Left lung (tissue), 10 donors: ENCODE data around the gene LRIG2. TPM values are rescaled to one million over a fixed set of nuclear protein-coding genes. Genes with fewer than 3 reads are reported as not detected.
"Not testable (repeated sequence)": the region's sequence is repeated elsewhere in the genome, so short reads cannot be mapped to it uniquely, and the experiment has no call there.

Experiments
- ATAC-seq: fragments of 200-7000 bp; cut with Tn5 transposase; one replicate; pipeline ENCODE4 v1.9.1; 2020; ENCODE audit warnings: moderate library complexity
- DNase-seq, 4 donors: peaks; one replicate each; pipeline ENCODE4 v3.0.0-alpha.2; 2013 to 2020
- H3K27ac ChIP-seq, 2 donors: fragments of 200-600 bp; sonication (generic) in 1 of 2; one replicate each; pipeline versions ENCODE4 v1.5.0 to v1.8.0; 2020 to 2021
- H3K27me3 ChIP-seq, 2 donors: fragments of 200-600 bp; sonication (generic) in 1 of 2; one replicate each; pipeline versions ENCODE4 v1.5.0 to v1.8.0; 2020 to 2021
- H3K36me3 ChIP-seq, 2 donors: fragments of 200-600 bp; sonication (generic) in 1 of 2; one replicate each; pipeline versions ENCODE4 v1.5.0 to v1.8.0; 2020 to 2021
- H3K4me1 ChIP-seq, 2 donors: fragments of 200-600 bp; one replicate each; pipeline ENCODE4 v1.8.0; 2021
- H3K4me3 ChIP-seq, 2 donors: fragments of 200-600 bp; sonication (generic) in 1 of 2; one replicate each; pipeline versions ENCODE4 v1.5.0 to v1.8.0; 2020 to 2021; ENCODE audit warnings: mild to moderate bottlenecking in 1 of 2
- H3K9me3 ChIP-seq, 2 donors: fragments of 200-600 bp; sonication (generic) in 1 of 2; one replicate each; pipeline versions ENCODE4 v1.5.0 to v1.8.0; 2020 to 2021
- CTCF ChIP-seq, 2 donors: fragments of 200-600 bp; sonication (generic) in 1 of 2; IDR thresholded peaks; one replicate each; pipeline versions ENCODE4 v1.5.0 to v1.8.0; 2021; ENCODE audit warnings: antibody characterized with exemption in 2 of 2
- intact Hi-C, 2 donors: fragments of 100-400 bp; cut with DNase I; formaldehyde crosslinking; loops; one replicate each; pipeline versions ENCODE4 v1.11.2 to v1.14.2; 2022
- polyA plus RNA-seq, 6 donors: library from polyadenylated mRNA; unstranded; fragments of 120-200 nt; gene quantifications; one replicate each; pipeline ENCODE4 v1.2.1, GENCODE V29; 2013; ENCODE audit not compliant: insufficient read length in 6 of 6
- total RNA-seq, 2 donors: library from RNA; stranded (reverse); fragmentation: NEBNext Ultra II Directional; extraction: Animal tissue kit (Norgen Biotek cat#: 25700); gene quantifications; one replicate each; pipeline ENCODE4 v1.2.1, GENCODE V29; 2021
- donor health status: DM: no; HTN: yes; CAD: no.
- donor health status: DM: no; HTN: no; CAD: no.

Gene LRIG2
- total and polyA plus RNA-seq, 8 donors: 10.9 to 23.4 (median 19.1) TPM

GRCh38 chr1:113072141-113072756 is 749 bp upstream of the LRIG2 start:
- H3K36me3 ChIP-seq: peaks cover 0 to 4% of the 10 kb centered on the region in 2 donors
- H3K4me1 ChIP-seq: peaks cover 7 to 36% of the 10 kb centered on the region in 2 donors
- no peak for TF ChIP-seq CTCF (IDR thresholded peaks at IDR 0.05)
- ATAC-seq (no peak), DNase-seq (no peak)
- H3K27ac ChIP-seq: peak overlapping the region; percentile 90 to 94
- no peaks in the 10 kb centered on the region for H3K9me3 ChIP-seq
- H3K4me3 ChIP-seq: peak overlapping the region; percentile 86 to 88
- no peaks in the 10 kb centered on the region for H3K27me3 ChIP-seq
- intact Hi-C loops: no loop called here

DNA sequence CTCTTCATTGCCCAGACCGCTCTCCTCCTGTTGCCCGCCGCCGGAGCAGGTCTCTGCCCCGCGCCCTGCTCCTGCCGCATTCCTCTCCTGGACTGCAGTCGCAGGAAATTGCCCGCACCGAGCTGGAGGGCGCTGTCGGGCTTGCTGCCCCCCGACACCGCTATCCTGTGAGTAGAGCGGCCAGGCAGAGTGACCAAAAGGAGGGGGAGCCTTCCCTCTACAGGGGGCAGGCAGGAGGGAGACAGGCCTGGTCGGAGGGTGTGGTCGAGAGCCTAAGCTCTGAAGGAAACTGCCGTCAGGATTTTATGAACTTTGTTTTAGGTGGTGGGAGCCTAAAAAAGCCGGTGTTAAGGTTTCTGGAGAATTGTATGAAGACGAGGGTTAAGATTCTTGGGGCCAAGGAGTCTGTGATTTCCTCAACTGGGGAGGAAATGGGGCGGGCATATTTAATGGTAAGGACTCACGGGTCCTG is 517 bp downstream of the LRIG2 start:
- DNase-seq (peak in 2 of 4 donors; percentile 56 to 63), ATAC-seq (peak; percentile 59)
- peak in 1 of 2 donors; percentile 12 for TF ChIP-seq CTCF (IDR thresholded peaks at IDR 0.05)
- intact Hi-C loops: no loop called here
- Histone ChIP-seq H3K36me3 (peaks cover 0 to 16% of the 10 kb centered on the region in 2 donors), H3K4me1 (peaks cover 7 to 36% of the 10 kb centered on the region in 2 donors), H3K27ac (peak overlapping the region; percentile 90 to 94), H3K27me3 (no peaks in the 10 kb centered on the region), H3K4me3 (peak overlapping the region; percentile 86 to 88), H3K9me3 (no peaks in the 10 kb centered on the region)

DNA sequence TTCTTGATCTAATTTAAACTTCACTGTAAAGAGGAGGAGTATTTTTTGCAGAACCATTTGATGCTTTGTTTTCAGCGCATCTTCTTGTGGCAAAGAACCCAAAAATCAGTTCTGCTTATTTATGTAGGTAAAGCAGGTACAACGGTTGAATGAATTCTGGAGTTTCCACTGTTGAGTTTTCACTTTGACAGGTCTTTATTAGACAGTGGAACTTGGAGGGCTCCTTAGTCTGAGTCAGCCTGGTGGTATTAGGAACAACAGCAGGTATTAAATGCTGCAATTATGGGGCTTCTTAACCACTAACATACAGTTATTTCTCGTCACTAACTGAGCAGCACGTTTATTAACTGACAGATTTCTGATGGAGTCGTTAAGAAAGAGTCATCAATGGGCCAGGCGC is 1.2 kb downstream of the LRIG2 start:
- DNase-seq: no peak
- no peaks in the 10 kb centered on the region for H3K27me3 ChIP-seq
- H3K4me3 ChIP-seq: peak overlapping the region; percentile 86 to 88
- H3K36me3 ChIP-seq: peaks cover 0 to 23% of the 10 kb centered on the region in 2 donors
- no peak for ATAC-seq
- no peak for TF ChIP-seq CTCF (IDR thresholded peaks at IDR 0.05)
- H3K4me1 ChIP-seq: peaks cover 7 to 36% of the 10 kb centered on the region in 2 donors
- no peaks in the 10 kb centered on the region for H3K9me3 ChIP-seq
- no peak overlapping the region for H3K27ac ChIP-seq
- intact Hi-C loops: no loop called here

DNA sequence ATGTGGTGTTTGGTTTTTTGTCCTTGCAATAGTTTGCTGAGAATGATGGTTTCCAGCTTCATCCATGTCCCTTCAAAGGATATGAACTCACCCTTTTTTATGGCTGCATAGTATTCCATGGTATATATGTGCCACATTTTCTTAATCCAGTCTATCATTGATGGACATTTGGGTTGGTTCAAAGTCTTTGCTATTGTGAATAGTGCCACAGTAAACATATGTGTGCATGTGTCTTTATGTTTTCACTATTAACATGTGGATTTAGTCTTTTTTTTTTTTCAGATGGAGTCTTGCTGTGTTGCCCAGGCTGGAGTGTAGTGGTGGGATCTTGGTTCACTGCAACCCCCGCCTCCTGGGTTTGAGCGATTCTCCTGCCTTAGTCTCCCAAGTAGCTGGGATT is 5.0 kb downstream of the LRIG2 start:
- intact Hi-C loops, H3K4me3 ChIP-seq: not testable (repeated sequence)
- peaks cover 0 to 28% of the 10 kb centered on the region in 2 donors for H3K4me1 ChIP-seq

GRCh38 chr1:113086541-113086940 is 13.5 kb downstream of the LRIG2 start:
- Histone ChIP-seq H3K4me3 (no peak overlapping the region), H3K27ac (no peak overlapping the region), H3K36me3 (peaks cover 0 to 10% of the 10 kb centered on the region in 2 donors), H3K9me3 (no peaks in the 10 kb centered on the region), H3K27me3 (no peaks in the 10 kb centered on the region), H3K4me1 (no peaks in the 10 kb centered on the region)
- intact Hi-C loops: no loop called here
- no peak for ATAC-seq
- no peak for TF ChIP-seq CTCF (IDR thresholded peaks at IDR 0.05)
- no peak for DNase-seq

More for the DNA sequence above, 5.0 kb downstream of the LRIG2 start:
- ATAC-seq, DNase-seq, H3K27ac ChIP-seq, H3K9me3 ChIP-seq, H3K27me3 ChIP-seq: not testable (repeated sequence)
- peaks cover 0 to 38% of the 10 kb centered on the region in 2 donors for H3K36me3 ChIP-seq
